ENCODE data around the gene PTPRM. TPM values are rescaled to one million over a fixed set of nuclear protein-coding genes. Genes with fewer than 3 reads are reported as not detected.

The PTPRM gene
- total and polyA plus RNA-seq, 7 donors = 3.9 to 151 (median 62.8) TPM

DNA sequence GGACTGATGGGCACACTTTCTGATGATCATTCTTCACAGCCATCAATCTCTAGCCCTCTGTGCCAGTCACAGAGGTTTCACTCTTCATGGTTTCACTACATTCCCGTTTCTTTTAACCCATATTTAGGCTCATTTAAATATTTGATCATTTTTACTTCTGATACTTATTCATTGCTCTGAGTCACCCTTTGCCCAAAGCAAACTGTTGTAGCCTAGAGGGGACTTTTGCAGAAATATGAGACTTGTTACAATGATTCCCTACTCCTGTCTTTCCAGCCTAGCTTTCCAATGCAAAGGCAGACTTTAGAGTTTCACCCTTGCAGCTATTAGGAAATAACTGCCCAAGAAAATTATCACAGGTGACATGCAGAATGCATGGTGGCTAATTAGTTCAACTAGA, 444.2 kb downstream of the PTPRM start:
- Histone ChIP-seq H3K4me3 (no peak overlapping the region), H3K36me3 (no peaks in the 10 kb centered on the region), H3K27me3 (no peaks in the 10 kb centered on the region), H3K9me3 (no peaks in the 10 kb centered on the region), H3K27ac (no peak overlapping the region), H3K4me1 (no peaks in the 10 kb centered on the region)
- no peak for TF ChIP-seq POLR2AphosphoS5 (IDR thresholded peaks at IDR 0.05)
- TF ChIP-seq, protein P1, sequence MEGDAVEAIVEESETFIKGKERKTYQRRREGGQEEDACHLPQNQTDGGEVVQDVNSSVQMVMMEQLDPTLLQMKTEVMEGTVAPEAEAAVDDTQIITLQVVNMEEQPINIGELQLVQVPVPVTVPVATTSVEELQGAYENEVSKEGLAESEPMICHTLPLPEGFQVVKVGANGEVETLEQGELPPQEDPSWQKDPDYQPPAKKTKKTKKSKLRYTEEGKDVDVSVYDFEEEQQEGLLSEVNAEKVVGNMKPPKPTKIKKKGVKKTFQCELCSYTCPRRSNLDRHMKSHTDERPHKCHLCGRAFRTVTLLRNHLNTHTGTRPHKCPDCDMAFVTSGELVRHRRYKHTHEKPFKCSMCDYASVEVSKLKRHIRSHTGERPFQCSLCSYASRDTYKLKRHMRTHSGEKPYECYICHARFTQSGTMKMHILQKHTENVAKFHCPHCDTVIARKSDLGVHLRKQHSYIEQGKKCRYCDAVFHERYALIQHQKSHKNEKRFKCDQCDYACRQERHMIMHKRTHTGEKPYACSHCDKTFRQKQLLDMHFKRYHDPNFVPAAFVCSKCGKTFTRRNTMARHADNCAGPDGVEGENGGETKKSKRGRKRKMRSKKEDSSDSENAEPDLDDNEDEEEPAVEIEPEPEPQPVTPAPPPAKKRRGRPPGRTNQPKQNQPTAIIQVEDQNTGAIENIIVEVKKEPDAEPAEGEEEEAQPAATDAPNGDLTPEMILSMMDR (IDR thresholded peaks at IDR 0.05) = no peak
- no peak for TF ChIP-seq EP300 (IDR thresholded peaks at IDR 0.05)
- TF ChIP-seq POLR2A (IDR thresholded peaks at IDR 0.05) = no peak
- 42 to 63% methylated on average over 1 of the region's 1 CpG for WGBS, 2 donors
- intact Hi-C loops (cut with DNase I) = no loop called here
- no peak for DNase-seq

DNA sequence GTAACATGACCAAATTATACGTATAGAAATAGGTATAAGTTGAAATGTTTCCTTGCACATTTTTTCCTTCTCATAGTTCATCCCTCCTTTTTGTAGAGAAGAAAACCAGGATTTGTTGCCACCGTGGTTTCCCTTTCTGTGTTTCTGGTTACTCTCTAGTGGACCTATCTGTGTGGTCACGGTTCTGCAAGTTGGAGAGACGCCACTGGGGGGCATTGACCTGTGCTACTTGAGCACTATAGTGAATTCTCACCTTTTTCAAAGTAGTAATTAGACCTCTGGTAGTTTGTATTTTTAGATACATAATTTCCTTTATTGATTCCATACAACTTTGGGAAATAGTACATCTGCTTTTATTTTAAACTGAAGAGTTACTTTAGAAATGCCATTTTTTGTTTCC, 444.8 kb downstream of the PTPRM start:
- Histone ChIP-seq H3K27me3 (no peaks in the 10 kb centered on the region), H3K4me3 (no peak overlapping the region), H3K36me3 (no peaks in the 10 kb centered on the region), H3K9me3 (no peaks in the 10 kb centered on the region), H3K4me1 (no peaks in the 10 kb centered on the region), H3K27ac (no peak overlapping the region)
- intact Hi-C loops (cut with DNase I) = no loop called here
- no peak for DNase-seq
- TF ChIP-seq, protein P1 (IDR thresholded peaks at IDR 0.05) = no peak
- no peak for TF ChIP-seq POLR2AphosphoS5 (IDR thresholded peaks at IDR 0.05)
- WGBS, 2 donors = 66 to 89% methylated on average over 4 of the region's 4 CpGs

DNA sequence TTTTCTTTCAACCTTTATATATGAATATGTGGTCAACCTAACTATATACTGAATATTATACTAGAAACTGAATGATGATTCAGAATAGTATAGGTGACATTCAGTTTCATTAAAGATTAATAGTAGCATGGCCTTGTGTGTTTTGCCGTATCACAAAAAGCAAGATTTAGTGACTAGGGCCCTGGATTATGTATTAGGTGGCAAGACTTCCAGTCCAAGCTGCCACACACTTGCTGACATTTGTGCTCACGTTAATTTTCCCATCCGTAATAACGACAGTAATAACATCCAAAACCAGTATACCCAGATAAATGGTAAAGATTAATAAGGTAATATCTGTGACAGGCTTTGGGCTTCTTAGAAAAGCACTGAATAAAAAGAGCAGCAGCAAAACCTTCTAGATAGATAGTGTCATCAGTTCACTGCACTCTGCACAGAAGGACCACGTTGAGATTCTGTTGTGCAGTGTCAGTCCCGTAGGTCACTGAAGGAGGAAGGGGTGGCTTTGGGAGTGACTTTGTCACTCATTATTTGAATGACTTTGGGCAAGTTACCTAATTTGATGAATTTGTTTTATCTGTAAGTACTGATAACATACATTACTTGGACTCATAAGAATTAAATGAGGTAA, 451.7 kb downstream of the PTPRM start:
- H3K4me1 ChIP-seq = peaks cover 0 to 14% (median 10%) of the 10 kb centered on the region in 4 donors
- TF ChIP-seq POLR2AphosphoS5 (IDR thresholded peaks at IDR 0.05) = no peak
- TF ChIP-seq POLR2A (IDR thresholded peaks at IDR 0.05) = no peak
- TF ChIP-seq, protein P1 (IDR thresholded peaks at IDR 0.05) = no peak
- no peak for TF ChIP-seq EP300 (IDR thresholded peaks at IDR 0.05)
- WGBS, 2 donors = 89 to 91% methylated on average over 6 of the region's 6 CpGs
- intact Hi-C loops (cut with DNase I) = no loop called here
- H3K27ac ChIP-seq = no peak overlapping the region
- no peak overlapping the region for H3K4me3 ChIP-seq
- no peaks in the 10 kb centered on the region for H3K27me3 ChIP-seq
- no peaks in the 10 kb centered on the region for H3K9me3 ChIP-seq
- H3K36me3 ChIP-seq = no peaks in the 10 kb centered on the region
- DNase-seq = no peak

DNA sequence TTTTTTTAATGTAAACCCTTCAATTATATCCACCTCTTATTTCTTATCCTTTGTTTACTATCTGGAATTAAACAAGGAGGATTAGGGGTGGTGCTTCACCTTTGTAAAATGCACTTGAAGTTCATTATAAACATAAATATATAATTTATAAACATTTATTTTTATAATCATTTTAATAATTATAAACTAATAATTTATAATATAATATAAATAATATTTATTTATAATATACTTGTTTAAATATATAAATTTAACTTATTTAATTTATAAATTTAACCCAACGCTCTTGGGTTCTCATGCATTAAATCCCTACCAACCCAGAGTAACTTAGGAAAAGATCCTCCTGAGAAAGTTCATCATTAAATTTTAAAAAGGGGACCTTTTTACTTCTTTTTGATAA, 452.5 kb downstream of the PTPRM start:
- intact Hi-C loops (cut with DNase I) = no loop called here
- Histone ChIP-seq H3K27me3 (no peaks in the 10 kb centered on the region), H3K36me3 (no peaks in the 10 kb centered on the region), H3K4me1 (peaks cover 0 to 14% (median 10%) of the 10 kb centered on the region in 4 donors), H3K27ac (peak overlapping the region in 2 of 4 donors; percentile 57 to 62), H3K4me3 (no peak overlapping the region), H3K9me3 (no peaks in the 10 kb centered on the region)
- DNase-seq = no peak
- WGBS, 2 donors = 94 to 97% methylated on average over 1 of the region's 1 CpG
- TF ChIP-seq, protein P1 (IDR thresholded peaks at IDR 0.05) = no peak
- TF ChIP-seq EP300 (IDR thresholded peaks at IDR 0.05) = no peak
- TF ChIP-seq POLR2A (IDR thresholded peaks at IDR 0.05) = no peak
- no peak for TF ChIP-seq POLR2AphosphoS5 (IDR thresholded peaks at IDR 0.05)

All from sigmoid colon (tissue), 7 donors.